ENCODE data around the gene FAM76A.

GRCh38 chr1:27676410-27676809 is 49.4 kb upstream of the FAM76A start:
- no peak for TF ChIP-seq CTCF (conservative IDR thresholded peaks at IDR 0.05; ENCODE audit: low read depth, low read length)
- no peak for TF ChIP-seq EZH2 (IDR thresholded peaks at IDR 0.05; ENCODE audit: borderline replicate concordance, low read depth, low read length, poor library complexity, severe bottlenecking)
